IMR-90 (cell line): ENCODE measurements around the gene IL24. TPM values are rescaled to one million over a fixed set of nuclear protein-coding genes. Genes with fewer than 3 reads are reported as not detected.

ENCODE experiments used
- ATAC-seq: fragments of 200-7000 bp; cut with Tn5 transposase; 2 replicates; pipeline ENCODE4 v1.9.1; 2020; ENCODE audit warnings: low read depth, mild to moderate bottlenecking, moderate library complexity
- BruUV-seq: library from RNA; stranded (reverse); fragments of 400-500 nt; replicated peaks from 2 replicates; lab custom pipeline; 2021; lab: Mats Ljungman, UMichigan
- CTCF ChIA-PET: fragments of 300-600 bp; formaldehyde crosslinking; extraction: SDS; loops from one replicate; lab custom pipeline; 2021; ENCODE audit warnings: antibody characterized with exemption; lab: Yijun Ruan, JAX
- POLR2A ChIA-PET: fragments of 300-600 bp; sonication (Branson Sonifier 250); formaldehyde crosslinking; loops from one replicate; lab custom pipeline; 2022; ENCODE audit warnings: antibody characterized with exemption; ENCODE audit not compliant: unreplicated experiment; lab: Charles Lee
- DNase-seq: peaks from one replicate; pipeline ENCODE4 v3.0.0; 2013
- H2AFZ ChIP-seq: replicated peaks from 2 replicates; pipeline ENCODE3; 2013; ENCODE audit warnings: low read length, mild to moderate bottlenecking; ENCODE audit not compliant: poor library complexity
- H2AK5ac ChIP-seq: 2 replicates; pipeline ENCODE4 v1.6.1; 2013; ENCODE audit warnings: low read depth, low read length, inconsistent platforms
- H2AK9ac ChIP-seq: replicated peaks from 2 replicates; pipeline ENCODE3; 2013; ENCODE audit warnings: mild to moderate bottlenecking, low read depth, low read length, moderate library complexity; ENCODE audit not compliant: poor library complexity
- H2BK120ac ChIP-seq: 2 replicates; pipeline ENCODE4 v1.6.1; 2013; ENCODE audit warnings: low read depth, low read length, inconsistent platforms
- H2BK15ac ChIP-seq: 3 replicates; pipeline ENCODE4 v1.6.1; 2013; ENCODE audit warnings: low read depth, low read length, inconsistent platforms
- H2BK20ac ChIP-seq: 2 replicates; pipeline ENCODE4 v1.6.1; 2013; ENCODE audit warnings: low read depth, mild to moderate bottlenecking, inconsistent platforms, low read length, moderate library complexity
- H2BK5ac ChIP-seq: 2 replicates; pipeline ENCODE4 v1.6.1; 2013; ENCODE audit warnings: mild to moderate bottlenecking, low read depth, low read length, inconsistent platforms; ENCODE audit not compliant: poor library complexity, severe bottlenecking
- H3K14ac ChIP-seq: replicated peaks from 2 replicates; pipeline ENCODE4 v1.6.1; 2013; ENCODE audit warnings: low read depth, low read length, inconsistent platforms
- H3K18ac ChIP-seq: 2 replicates; pipeline ENCODE4 v1.6.1; 2013; ENCODE audit warnings: low read depth, low read length, control low read depth
- H3K23ac ChIP-seq: 2 replicates; pipeline ENCODE4 v1.6.1; 2013; ENCODE audit warnings: low read depth, low read length, inconsistent platforms
- H3K27ac ChIP-seq: 2 replicates; pipeline ENCODE4 v1.5.1; 2013; ENCODE audit warnings: mild to moderate bottlenecking, control low read depth, low read length; ENCODE audit not compliant: insufficient read depth
- H3K27me3 ChIP-seq: 2 replicates; pipeline ENCODE4 v1.6.1; 2013; ENCODE audit warnings: low read length; ENCODE audit not compliant: control insufficient read depth, insufficient read depth
- H3K36me3 ChIP-seq: 2 replicates; pipeline ENCODE4 v1.6.1; 2013; ENCODE audit warnings: low read length, mixed read lengths; ENCODE audit not compliant: control insufficient read depth, insufficient read depth
- H3K4ac ChIP-seq: 2 replicates; pipeline ENCODE4 v1.6.1; 2013; ENCODE audit warnings: low read depth, low read length, inconsistent platforms
- H3K4me1 ChIP-seq: 2 replicates; pipeline ENCODE4 v1.6.1; 2013; ENCODE audit warnings: low read length, mixed read lengths; ENCODE audit not compliant: control insufficient read depth, insufficient read depth
- H3K4me2 ChIP-seq: 2 replicates; pipeline ENCODE4 v1.6.1; 2013; ENCODE audit warnings: low read depth, mild to moderate bottlenecking, control low read depth, low read length, moderate library complexity
- H3K4me3 ChIP-seq: 2 replicates; pipeline ENCODE4 v1.5.1; 2013; ENCODE audit warnings: low read depth, mild to moderate bottlenecking, control low read depth, low read length, moderate library complexity; ENCODE audit not compliant: insufficient read depth
- H3K56ac ChIP-seq: 2 replicates; pipeline ENCODE4 v1.6.1; 2013; ENCODE audit warnings: low read length, inconsistent platforms; ENCODE audit not compliant: insufficient read depth; ENCODE audit errors: extremely low read depth
- H3K79me1 ChIP-seq, 2 experiments: 2 replicates each; pipeline ENCODE4 v1.6.1; 2013; ENCODE audit warnings: low read length in 2 of 2, inconsistent platforms in 1 of 2, low read depth in 1 of 2
- H3K9ac ChIP-seq: 2 replicates; pipeline ENCODE4 v1.6.1; 2013; ENCODE audit warnings: low read depth, low read length, control low read depth
- H3K9me1 ChIP-seq: 2 replicates; pipeline ENCODE4 v1.6.1; 2013; ENCODE audit warnings: low read length, inconsistent platforms; ENCODE audit not compliant: insufficient read depth
- H3K9me3 ChIP-seq: 2 replicates; pipeline ENCODE4 v1.6.1; 2013; ENCODE audit warnings: low read length; ENCODE audit not compliant: control insufficient read depth, insufficient read depth
- H4K20me1 ChIP-seq: 2 replicates; pipeline ENCODE4 v1.6.1; 2013; ENCODE audit warnings: low read length, inconsistent platforms; ENCODE audit not compliant: insufficient read depth
- H4K5ac ChIP-seq: 2 replicates; pipeline ENCODE4 v1.6.1; 2013; ENCODE audit warnings: mild to moderate bottlenecking, low read depth, low read length, control low read depth
- H4K8ac ChIP-seq, 2 experiments: 2 replicates each; pipeline ENCODE4 v1.6.1; 2013; ENCODE audit warnings: low read depth in 2 of 2, low read length in 2 of 2, control low read depth in 1 of 2, inconsistent platforms in 1 of 2
- H4K91ac ChIP-seq: 2 replicates; pipeline ENCODE4 v1.6.1; 2013; ENCODE audit warnings: low read depth, low read length, inconsistent platforms; ENCODE audit not compliant: insufficient read depth
- BHLHE40 ChIP-seq: fragments of 150-350 bp; IDR thresholded peaks from 2 replicates; pipeline ENCODE4 v1.6.1; 2016; ENCODE audit warnings: mild to moderate bottlenecking, low read depth, low read length
- CTCF ChIP-seq: conservative IDR thresholded peaks from 2 replicates; pipeline ENCODE4 v1.5.1; 2012; ENCODE audit warnings: mild to moderate bottlenecking, low read depth, low read length, improper control_type of control experiment
- FOS ChIP-seq: fragments of 150-350 bp; IDR thresholded peaks from 2 replicates; pipeline ENCODE4 v1.6.1; 2016; ENCODE audit warnings: low read depth, low read length
- MAFK ChIP-seq: IDR thresholded peaks from 2 replicates; pipeline ENCODE4 v1.6.1; 2012; ENCODE audit warnings: low read depth, low read length, improper control_type of control experiment
- MAZ ChIP-seq: IDR thresholded peaks from 2 replicates; pipeline ENCODE4 v1.6.1; 2012; ENCODE audit warnings: low read depth, mild to moderate bottlenecking, low read length, improper control_type of control experiment, moderate library complexity, borderline replicate concordance
- RCOR1 ChIP-seq: IDR thresholded peaks from 2 replicates; pipeline ENCODE4 v1.6.1; 2012; ENCODE audit warnings: mild to moderate bottlenecking, low read length, improper control_type of control experiment; ENCODE audit not compliant: insufficient replicate concordance
- SMC3 ChIP-seq: fragments of 150-350 bp; IDR thresholded peaks from 2 replicates; pipeline ENCODE4 v1.6.1; 2016; ENCODE audit warnings: low read depth, mild to moderate bottlenecking, antibody characterized with exemption, low read length, moderate library complexity
- WGBS, 2 experiments: methylation state at CpG; one replicate each; pipeline versions ENCODE4 v1.1.5 to v1.1.7; 2013; ENCODE audit warnings: missing lambda C conversion rate in 2 of 2; ENCODE audit not compliant: insufficient read length in 1 of 2; ENCODE audit errors: extremely low coverage in 2 of 2; 5-methylcytosine and 5-hydroxymethylcytosine counted together
- dilution Hi-C: fragments of 300-500 bp; cut with HindIII; formaldehyde crosslinking; loops from one replicate; pipeline ENCODE4 v1.14.3; 2018; ENCODE audit warnings: low sequenced_read_pairs; ENCODE audit not compliant: unreplicated experiment
- in situ Hi-C: fragments of 300-500 bp; cut with MboI; formaldehyde crosslinking; loops from 3 replicates; pipeline ENCODE4 v1.14.3; 2019; ENCODE audit warnings: low sequenced_read_pairs, inconsistent platforms, mixed read lengths
- intact Hi-C: fragments of 100-400 bp; cut with micrococcal nuclease; formaldehyde crosslinking; loops from 2 replicates; pipeline ENCODE4 v1.10.0; 2022
- polyA plus RNA-seq, 3 experiments: library from polyadenylated mRNA; depleted of rRNA; stranded (reverse); fragments of >200 nt; gene quantifications; 2 replicates each; pipeline ENCODE4 v1.2.3, GENCODE V29; 2012; ENCODE audit warnings: low replicate concordance in 1 of 3
- total RNA-seq: library from RNA; depleted of rRNA; stranded (reverse); fragments of >200 nt; gene quantifications from 2 replicates; pipeline ENCODE4 v1.2.3, GENCODE V29; 2012

Gene IL24
- total and polyA plus RNA-seq, 2 of the 4 experiments (the other 2 are of a cell fraction): 0.12 to 0.18 TPM

- peaks cover 5% of the 10 kb centered on the region for H3K4me1 ChIP-seq
- peak overlapping the region; percentile 76 for H3K4ac ChIP-seq
- H3K27ac ChIP-seq: no peak overlapping the region
- H3K4me3 ChIP-seq: peak overlapping the region; percentile 47
- H4K20me1 ChIP-seq: no peaks in the 10 kb centered on the region
- H2AK5ac ChIP-seq: peak overlapping the region; percentile 81
- peak overlapping the region; percentile 84 for H3K14ac ChIP-seq
- BruUV-seq: no TSS peak
- ChIA-PET POLR2A (no interaction called here), CTCF (interaction anchor here (0.8 to 2.3 kb wide), 5 partner anchors 69 to 183 kb away, joined by 3 to 12 read pairs (median 3); no protein-coding TSS in a partner anchor)
- H3K4me2 ChIP-seq: peak overlapping the region; percentile 86
- peaks cover 0 to 5% of the 10 kb centered on the region in 2 experiments; a peak in 1 of 4 replicates for H3K79me1 ChIP-seq
- H4K8ac ChIP-seq: peak overlapping the region in 1 of 2 experiments; percentile 76; a peak in 1 of 4 replicates
- peak overlapping the region; percentile 88 for H2BK120ac ChIP-seq
- H2BK20ac ChIP-seq: peak overlapping the region; percentile 39
- peak overlapping the region; percentile 47 for H4K5ac ChIP-seq
- H2AK9ac ChIP-seq: peak overlapping the region; percentile 86
- in situ Hi-C loops: loop anchor here (5.0 to 10.0 kb wide), 4 partner anchors 103 to 425 kb away; partner anchors contain the start of gene EIF2D
- ATAC-seq (no peak), DNase-seq (no peak)
- 20% methylated on average over 1 of the region's 14 CpGs; no CpG with 5 or more reads in 1 of the 2 experiments for WGBS, 2 experiments
- H3K9me1 ChIP-seq: peaks cover 11% of the 10 kb centered on the region
- H3K9me3 ChIP-seq: no peaks in the 10 kb centered on the region
- H3K9ac ChIP-seq: no peak overlapping the region
- dilution Hi-C loops: no loop called here
- intact Hi-C loops: loop anchor here (5.0 to 10.0 kb wide), 3 partner anchors 165 to 495 kb away; no protein-coding TSS in a partner anchor
- peak overlapping the region; percentile 42; the same call in 1 of the 2 replicates for H4K91ac ChIP-seq
- H3K27me3 ChIP-seq: peaks cover 21% of the 10 kb centered on the region
- peak overlapping the region; percentile 45; the same call in 1 of the 2 replicates for H3K18ac ChIP-seq
- H2BK5ac ChIP-seq: no peak overlapping the region
- 0 out of 3 replicates have a peak overlapping the region, but pooled peaks have one; percentile 1 for H2BK15ac ChIP-seq
- TF ChIP-seq BHLHE40 (no peak), RCOR1 (no peak), MAFK (no peak), CTCF (no peak), FOS (no peak), SMC3 (no peak), MAZ (no peak)
- H3K23ac ChIP-seq: peak overlapping the region; percentile 94; the same call in 1 of the 2 replicates
- H3K56ac ChIP-seq: no peak overlapping the region
- peak overlapping the region; percentile 92 for H2AFZ ChIP-seq
- H3K36me3 ChIP-seq: no peaks in the 10 kb centered on the region
Measured at GRCh38 chr1:206909883-206910318, 12.7 kb downstream of the IL24 start.
